Limb (tissue), 2 donors: ENCODE data around the gene CSTB.

Source experiments
- DNase-seq, 2 donors: peaks; one replicate each; pipeline ENCODE4 v3.0.0-alpha.2; 2016; ENCODE audit errors: extremely low spot score in 2 of 2

The CSTB gene

GRCh38 chr21:43810505-43811261 lies 34.6 kb upstream of the CSTB start:
- peak; percentile 39 to 86 for DNase-seq

GRCh38 chr21:43809853-43810504 lies 33.9 kb upstream of the CSTB start:
- DNase-seq: no peak

- DNase-seq: no peak
Observed at GRCh38 chr21:43809346-43809799, 33.3 kb upstream of the CSTB start.

DNA sequence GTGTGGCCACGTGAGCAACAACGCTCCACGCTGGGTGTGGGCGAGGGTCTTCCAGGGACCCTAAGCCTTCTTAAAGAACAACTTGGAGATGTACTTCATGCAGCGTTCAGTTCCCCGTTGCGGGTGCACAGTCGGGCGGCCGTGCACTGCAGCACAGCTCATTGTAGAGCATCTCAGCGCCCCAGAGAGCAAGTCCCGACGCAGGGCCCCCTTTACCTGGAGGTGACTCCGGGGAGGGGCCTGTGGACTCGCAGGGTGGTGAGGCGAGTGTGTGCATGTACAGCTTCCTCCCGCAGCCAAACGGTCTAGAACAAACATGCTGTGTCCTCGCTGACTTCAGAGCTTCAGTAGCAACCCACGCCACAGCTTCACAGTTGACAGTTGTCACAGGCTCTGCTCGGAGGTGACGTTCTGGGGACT lies 32.7 kb upstream of the CSTB start:
- DNase-seq: no peak

DNA sequence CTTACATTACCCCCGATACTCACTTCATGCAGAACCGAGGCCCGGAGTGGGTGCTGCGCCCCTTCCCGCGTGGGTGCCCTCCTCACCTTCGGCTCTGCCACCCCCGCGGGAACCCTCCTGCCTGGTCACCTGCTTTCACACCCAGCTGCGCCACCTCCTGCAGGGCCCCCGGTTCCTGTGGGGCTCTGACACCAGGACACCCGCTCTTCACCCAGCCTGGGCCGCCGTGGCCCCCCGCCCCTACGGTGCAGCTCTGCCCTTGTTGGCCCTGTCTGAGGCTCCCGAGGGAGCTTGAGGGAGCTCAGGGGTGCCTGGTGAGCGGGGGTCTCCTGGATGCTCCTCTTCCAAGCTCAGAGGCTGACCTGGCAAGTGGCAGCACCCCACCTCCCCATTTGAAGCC lies 32.3 kb upstream of the CSTB start:
- no peak for DNase-seq

GRCh38 chr21:43806017-43806710 lies 30.1 kb upstream of the CSTB start:
- no peak for DNase-seq

GRCh38 chr21:43805275-43805800 lies 29.2 kb upstream of the CSTB start:
- no peak for DNase-seq

GRCh38 chr21:43803558-43804300 lies 27.6 kb upstream of the CSTB start:
- DNase-seq: no peak

DNA sequence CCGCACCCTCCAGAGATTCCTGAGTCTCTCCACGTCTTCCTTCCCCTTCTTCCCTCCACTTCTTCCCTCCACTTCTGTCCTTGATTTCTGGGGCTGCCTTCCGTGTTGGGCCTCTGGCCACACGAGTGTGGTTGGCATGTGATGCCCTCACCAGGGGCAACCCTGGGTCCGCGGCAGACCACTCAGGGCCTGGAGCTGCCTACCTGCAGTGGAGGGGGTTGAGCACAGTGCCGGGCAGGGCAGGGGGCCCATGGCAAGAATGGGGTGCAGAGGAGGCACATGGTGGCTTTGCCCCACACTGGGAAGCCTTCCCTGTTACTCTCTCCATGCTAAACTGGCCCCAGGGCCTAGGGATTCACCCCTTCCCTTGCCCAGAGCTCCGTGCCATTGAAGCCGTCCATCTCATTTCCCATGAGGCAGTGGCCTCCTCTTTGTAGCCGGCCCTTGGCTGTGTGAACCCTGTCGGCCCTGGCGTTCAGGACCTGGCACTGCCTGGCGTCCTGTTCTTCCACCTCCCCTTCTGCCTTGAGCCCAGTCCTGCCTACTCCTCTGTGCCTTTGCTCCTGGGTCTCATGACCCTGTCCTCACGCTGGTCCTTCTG lies 26.7 kb upstream of the CSTB start:
- DNase-seq: no peak

GRCh38 chr21:43801006-43801783 lies 25.1 kb upstream of the CSTB start:
- DNase-seq: no peak

- DNase-seq: no peak
Observed at GRCh38 chr21:43800566-43800965, 24.5 kb upstream of the CSTB start.

- no peak for DNase-seq
Observed at GRCh38 chr21:43800124-43800523, 24.0 kb upstream of the CSTB start.

- DNase-seq: no peak
Observed at GRCh38 chr21:43799301-43799840, 23.3 kb upstream of the CSTB start.

- no peak for DNase-seq
Observed at GRCh38 chr21:43797925-43798715, 22.0 kb upstream of the CSTB start.

- DNase-seq: no peak
Observed at GRCh38 chr21:43797415-43797814, 21.3 kb upstream of the CSTB start.

GRCh38 chr21:43794857-43795256 lies 18.7 kb upstream of the CSTB start:
- DNase-seq: no peak

GRCh38 chr21:43794311-43794710 lies 18.2 kb upstream of the CSTB start:
- no peak for DNase-seq

- no peak for DNase-seq
Observed at GRCh38 chr21:43793243-43793642, 17.1 kb upstream of the CSTB start.

DNA sequence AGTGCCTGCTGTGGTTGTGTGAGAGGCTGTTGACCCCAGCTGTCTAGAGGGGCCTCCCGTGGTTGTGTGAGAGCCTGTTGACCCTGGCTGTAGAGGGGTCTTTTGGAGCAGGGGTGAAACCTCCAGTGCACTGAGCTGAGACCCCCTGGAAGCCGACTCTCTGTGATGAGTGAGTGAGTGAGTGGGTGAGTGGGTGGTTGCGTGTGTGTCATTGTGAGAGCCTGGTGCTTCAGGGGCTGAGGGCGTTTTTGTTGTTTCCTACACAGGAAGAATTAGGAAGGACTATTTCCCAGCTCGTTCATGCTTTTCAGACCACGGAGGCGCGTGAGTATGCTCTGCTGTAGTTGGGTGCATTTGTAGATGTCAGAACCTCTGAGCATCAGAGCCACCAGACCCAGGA lies 16.3 kb upstream of the CSTB start:
- DNase-seq: no peak
